Measurements from ENCODE around the gene CDKN1B.
A peak's percentile ranks its signal among the peaks of the same experiment; 100 is the strongest.

CDKN1B gene

GRCh38 chr12:12726555-12727093 is 9.5 kb downstream of the CDKN1B start:
- H3K4me3 ChIP-seq (ENCODE audit: low read depth, low read length): peak overlapping the region; percentile 85
- TF ChIP-seq, protein P1, sequence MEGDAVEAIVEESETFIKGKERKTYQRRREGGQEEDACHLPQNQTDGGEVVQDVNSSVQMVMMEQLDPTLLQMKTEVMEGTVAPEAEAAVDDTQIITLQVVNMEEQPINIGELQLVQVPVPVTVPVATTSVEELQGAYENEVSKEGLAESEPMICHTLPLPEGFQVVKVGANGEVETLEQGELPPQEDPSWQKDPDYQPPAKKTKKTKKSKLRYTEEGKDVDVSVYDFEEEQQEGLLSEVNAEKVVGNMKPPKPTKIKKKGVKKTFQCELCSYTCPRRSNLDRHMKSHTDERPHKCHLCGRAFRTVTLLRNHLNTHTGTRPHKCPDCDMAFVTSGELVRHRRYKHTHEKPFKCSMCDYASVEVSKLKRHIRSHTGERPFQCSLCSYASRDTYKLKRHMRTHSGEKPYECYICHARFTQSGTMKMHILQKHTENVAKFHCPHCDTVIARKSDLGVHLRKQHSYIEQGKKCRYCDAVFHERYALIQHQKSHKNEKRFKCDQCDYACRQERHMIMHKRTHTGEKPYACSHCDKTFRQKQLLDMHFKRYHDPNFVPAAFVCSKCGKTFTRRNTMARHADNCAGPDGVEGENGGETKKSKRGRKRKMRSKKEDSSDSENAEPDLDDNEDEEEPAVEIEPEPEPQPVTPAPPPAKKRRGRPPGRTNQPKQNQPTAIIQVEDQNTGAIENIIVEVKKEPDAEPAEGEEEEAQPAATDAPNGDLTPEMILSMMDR (IDR thresholded peaks at IDR 0.05; ENCODE audit: borderline replicate concordance, insufficient read depth, low read depth, low read length): no peak

DNA sequence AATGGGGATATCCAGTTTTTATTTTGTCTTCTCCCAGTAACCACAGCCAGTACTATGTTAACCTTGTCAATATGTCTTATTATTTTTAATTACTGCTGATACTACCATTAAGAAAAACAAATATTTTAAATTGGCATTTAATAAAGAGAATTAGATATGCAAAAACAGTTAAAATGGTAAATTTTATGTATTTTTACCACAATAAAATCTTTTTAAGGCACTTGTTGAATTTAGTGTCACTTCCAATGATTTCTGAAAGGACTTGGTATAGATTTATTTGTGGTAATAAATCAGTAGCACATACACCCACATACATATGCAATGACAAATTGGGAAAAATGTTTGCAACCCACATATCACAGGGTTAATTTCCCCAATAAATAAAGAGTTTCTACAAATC is 14.0 kb downstream of the CDKN1B start:
- TF ChIP-seq, protein P1 (IDR thresholded peaks at IDR 0.05; ENCODE audit: borderline replicate concordance, insufficient read depth, low read depth, low read length): no peak
- H3K4me3 ChIP-seq (ENCODE audit: low read depth, low read length): no peak overlapping the region

GRCh38 chr12:12731785-12732184 is 14.6 kb downstream of the CDKN1B start:
- H3K4me3 ChIP-seq (ENCODE audit: low read depth, low read length): no peak overlapping the region
- TF ChIP-seq, protein P1 (IDR thresholded peaks at IDR 0.05; ENCODE audit: borderline replicate concordance, insufficient read depth, low read depth, low read length): no peak

- no peak overlapping the region for H3K4me3 ChIP-seq (ENCODE audit: low read depth, low read length)
- TF ChIP-seq, protein P1 (IDR thresholded peaks at IDR 0.05; ENCODE audit: borderline replicate concordance, insufficient read depth, low read depth, low read length): no peak
Measured at GRCh38 chr12:12733118-12733517, 15.9 kb downstream of the CDKN1B start.

- H3K4me3 ChIP-seq (ENCODE audit: low read depth, low read length): no peak overlapping the region
- TF ChIP-seq, protein P1 (IDR thresholded peaks at IDR 0.05; ENCODE audit: borderline replicate concordance, insufficient read depth, low read depth, low read length): no peak
Measured at GRCh38 chr12:12734054-12734453, 16.9 kb downstream of the CDKN1B start.

GRCh38 chr12:12734561-12735071 is 17.4 kb downstream of the CDKN1B start:
- TF ChIP-seq, protein P1 (IDR thresholded peaks at IDR 0.05; ENCODE audit: borderline replicate concordance, insufficient read depth, low read depth, low read length): no peak
- no peak overlapping the region for H3K4me3 ChIP-seq (ENCODE audit: low read depth, low read length)

DNA sequence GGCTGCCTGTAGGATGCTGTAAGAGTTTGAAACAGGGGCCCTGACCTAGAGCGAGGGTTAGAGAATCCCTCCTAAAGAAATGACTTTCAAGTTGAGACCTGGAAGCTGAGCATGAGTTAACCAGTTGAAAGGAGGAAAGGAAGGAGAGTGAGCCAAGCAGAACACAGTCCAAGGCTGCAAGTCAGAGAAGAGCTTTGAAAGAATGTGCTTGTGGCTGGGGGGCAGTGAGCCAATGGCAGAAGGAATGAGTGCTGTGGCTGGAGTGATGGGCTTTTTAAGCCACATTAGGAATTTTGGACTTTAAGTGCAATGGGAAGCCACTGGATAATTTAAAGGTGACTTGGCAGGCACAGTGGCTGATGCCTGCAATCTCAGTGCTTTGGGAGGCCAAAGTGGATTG is 18.1 kb downstream of the CDKN1B start:
- H3K4me3 ChIP-seq (ENCODE audit: low read depth, low read length): no peak overlapping the region
- TF ChIP-seq, protein P1 (IDR thresholded peaks at IDR 0.05; ENCODE audit: borderline replicate concordance, insufficient read depth, low read depth, low read length): no peak
